ENCODE results near the gene HRK. TPM values are rescaled to one million over a fixed set of nuclear protein-coding genes. Genes with fewer than 3 reads are reported as not detected.
A peak's percentile ranks its signal among the peaks of the same experiment; 100 is the strongest.

The HRK gene
- total RNA-seq, 1 experiment from 2014 or later: 0.25 TPM

GRCh38 chr12:116901612-116902011 is 20.4 kb upstream of the HRK start:
- DNase-seq (ENCODE audit: extremely low read depth, low read depth): no peak

- no peak for DNase-seq (ENCODE audit: extremely low read depth, low read depth)
Measured at GRCh38 chr12:116898669-116899068, 17.4 kb upstream of the HRK start.

- no peak for DNase-seq (ENCODE audit: extremely low read depth, low read depth)
Measured at GRCh38 chr12:116897476-116897875, 16.2 kb upstream of the HRK start.

GRCh38 chr12:116896411-116896924 is 15.2 kb upstream of the HRK start:
- no peak for DNase-seq (ENCODE audit: extremely low read depth, low read depth)

GRCh38 chr12:116894913-116895312 is 13.7 kb upstream of the HRK start:
- DNase-seq (ENCODE audit: extremely low read depth, low read depth): no peak

- no peak for DNase-seq (ENCODE audit: extremely low read depth, low read depth)
Measured at GRCh38 chr12:116892349-116893140, 11.3 kb upstream of the HRK start.

GRCh38 chr12:116891019-116891418 is 9.8 kb upstream of the HRK start:
- DNase-seq (ENCODE audit: extremely low read depth, low read depth): no peak

- DNase-seq (ENCODE audit: extremely low read depth, low read depth): no peak
Measured at GRCh38 chr12:116890330-116890729, 9.1 kb upstream of the HRK start.

GRCh38 chr12:116887897-116888296 is 6.7 kb upstream of the HRK start:
- no peak for DNase-seq (ENCODE audit: extremely low read depth, low read depth)

GRCh38 chr12:116887244-116887643 is 6.0 kb upstream of the HRK start:
- no peak for DNase-seq (ENCODE audit: extremely low read depth, low read depth)

- DNase-seq (ENCODE audit: extremely low read depth, low read depth): no peak
Measured at GRCh38 chr12:116885491-116885890, 4.2 kb upstream of the HRK start.

- no peak for DNase-seq (ENCODE audit: extremely low read depth, low read depth)
Measured at GRCh38 chr12:116884871-116885270, 3.6 kb upstream of the HRK start.

GRCh38 chr12:116882742-116883141 is 1.5 kb upstream of the HRK start:
- DNase-seq (ENCODE audit: extremely low read depth, low read depth): peak; percentile 26

GRCh38 chr12:116881877-116882507 is 751 bp upstream of the HRK start:
- DNase-seq (ENCODE audit: extremely low read depth, low read depth): no peak

- peak; percentile 32 for DNase-seq (ENCODE audit: extremely low read depth, low read depth)
Measured at GRCh38 chr12:116880817-116881324, 370 bp downstream of the HRK start.

- DNase-seq (ENCODE audit: extremely low read depth, low read depth): no peak
Measured at GRCh38 chr12:116880213-116880816, 926 bp downstream of the HRK start.

GRCh38 chr12:116879509-116880212 is 1.6 kb downstream of the HRK start:
- DNase-seq (ENCODE audit: extremely low read depth, low read depth): no peak

GRCh38 chr12:116878567-116879508 is 2.4 kb downstream of the HRK start:
- DNase-seq (ENCODE audit: extremely low read depth, low read depth): no peak

GRCh38 chr12:116876151-116876869 is 4.9 kb downstream of the HRK start:
- no peak for DNase-seq (ENCODE audit: extremely low read depth, low read depth)

Data from NCI-H460 (cell line).